H9 (cell line): ENCODE results near the gene SLC47A2. TPM values are rescaled to one million over a fixed set of nuclear protein-coding genes. Genes with fewer than 3 reads are reported as not detected.

Experiments
- DNase-seq: peaks from one replicate; pipeline ENCODE4 v3.0.0-alpha.2; 2017
- H2AFZ ChIP-seq: one replicate; pipeline ENCODE4 v1.6.1; 2013; ENCODE audit warnings: mild to moderate bottlenecking, low read length, control low read depth, moderate library complexity
- H2AK5ac ChIP-seq: 2 replicates; pipeline ENCODE4 v1.6.1; 2013; ENCODE audit warnings: low read length, control low read depth, mixed read lengths; ENCODE audit not compliant: insufficient read length
- H2BK120ac ChIP-seq: one replicate; pipeline ENCODE4 v1.6.1; 2013; ENCODE audit warnings: low read depth, mild to moderate bottlenecking, low read length, control low read depth, inconsistent platforms; ENCODE audit not compliant: poor library complexity, severe bottlenecking
- H2BK12ac ChIP-seq: 2 replicates; pipeline ENCODE4 v1.6.1; 2013; ENCODE audit warnings: low read length, control low read depth, mixed read lengths, low read depth; ENCODE audit not compliant: insufficient read length
- H2BK15ac ChIP-seq: 2 replicates; pipeline ENCODE4 v1.6.1; 2013; ENCODE audit warnings: low read depth, low read length, control low read depth
- H2BK20ac ChIP-seq: one replicate; pipeline ENCODE4 v1.6.1; 2013; ENCODE audit warnings: low read depth, mild to moderate bottlenecking, low read length, control low read depth, inconsistent platforms; ENCODE audit not compliant: poor library complexity, severe bottlenecking
- H2BK5ac ChIP-seq: 2 replicates; pipeline ENCODE4 v1.6.1; 2013; ENCODE audit warnings: low read length, control low read depth, mixed read lengths; ENCODE audit not compliant: insufficient read length
- H3K14ac ChIP-seq: 2 replicates; pipeline ENCODE4 v1.6.1; 2013; ENCODE audit warnings: low read length, control low read depth; ENCODE audit not compliant: insufficient read depth
- H3K18ac ChIP-seq: 2 replicates; pipeline ENCODE4 v1.6.1; 2013; ENCODE audit warnings: low read depth, mild to moderate bottlenecking, mixed read lengths, low read length, control low read depth; ENCODE audit not compliant: insufficient read length
- H3K23ac ChIP-seq: 2 replicates; pipeline ENCODE4 v1.6.1; 2013; ENCODE audit warnings: low read length, control low read depth, mixed read lengths, low read depth; ENCODE audit not compliant: insufficient read length
- H3K23me2 ChIP-seq: 2 replicates; pipeline ENCODE4 v1.6.1; 2013; ENCODE audit warnings: low read depth, mild to moderate bottlenecking, mixed read lengths, low read length, control low read depth; ENCODE audit not compliant: insufficient read length, poor library complexity, severe bottlenecking
- H3K27ac ChIP-seq: 2 replicates; pipeline ENCODE4 v1.5.1; 2013; ENCODE audit warnings: low read length, control low read depth, mixed read lengths, low read depth; ENCODE audit not compliant: insufficient read length
- H3K27me3 ChIP-seq: 2 replicates; pipeline ENCODE4 v1.6.1; 2013; ENCODE audit warnings: low read length, control low read depth, inconsistent platforms; ENCODE audit not compliant: insufficient read depth
- H3K4ac ChIP-seq: 2 replicates; pipeline ENCODE4 v1.6.1; 2013; ENCODE audit warnings: low read depth, mild to moderate bottlenecking, control low read depth, inconsistent platforms, low read length, moderate library complexity
- H3K4me1 ChIP-seq: 2 replicates; pipeline ENCODE4 v1.6.1; 2013; ENCODE audit warnings: low read length, control low read depth, inconsistent platforms; ENCODE audit not compliant: insufficient read depth
- H3K4me2 ChIP-seq: 2 replicates; pipeline ENCODE4 v1.6.1; 2013; ENCODE audit warnings: low read length, control low read depth, mixed read lengths; ENCODE audit not compliant: insufficient read length, insufficient read depth
- H3K56ac ChIP-seq: 2 replicates; pipeline ENCODE4 v1.6.1; 2013; ENCODE audit warnings: low read depth, mild to moderate bottlenecking, mixed read lengths, low read length, control low read depth; ENCODE audit not compliant: insufficient read length
- H3K79me1 ChIP-seq: 2 replicates; pipeline ENCODE4 v1.6.1; 2013; ENCODE audit warnings: low read depth, mild to moderate bottlenecking, moderate library complexity, low read length, control low read depth, inconsistent platforms; ENCODE audit not compliant: insufficient read depth, poor library complexity, severe bottlenecking
- H3K79me2 ChIP-seq: 2 replicates; pipeline ENCODE4 v1.6.1; 2013; ENCODE audit warnings: low read length, control low read depth, inconsistent platforms; ENCODE audit not compliant: insufficient read depth
- H3K9ac ChIP-seq: 2 replicates; pipeline ENCODE4 v1.6.1; 2013; ENCODE audit warnings: low read length, control low read depth, mixed read lengths; ENCODE audit not compliant: insufficient read length; ENCODE audit errors: extremely low read depth
- H3K9me3 ChIP-seq: one replicate; pipeline ENCODE4 v1.6.1; 2013; ENCODE audit warnings: low read depth, low read length, inconsistent platforms; ENCODE audit not compliant: control insufficient read depth
- H3T11ph ChIP-seq: one replicate; pipeline ENCODE4 v1.6.1; 2013; ENCODE audit warnings: mild to moderate bottlenecking, low read length, control low read depth, inconsistent platforms
- H4K20me1 ChIP-seq: one replicate; pipeline ENCODE4 v1.6.1; 2013; ENCODE audit not compliant: control insufficient read depth, insufficient read length, insufficient read depth
- H4K5ac ChIP-seq: 2 replicates; pipeline ENCODE4 v1.6.1; 2013; ENCODE audit warnings: low read depth, mild to moderate bottlenecking, mixed read lengths, low read length, control low read depth; ENCODE audit not compliant: insufficient read length
- H4K8ac ChIP-seq: replicated peaks from 2 replicates; pipeline ENCODE4 v1.6.1; 2013; ENCODE audit warnings: low read length, control low read depth, mixed read lengths, low read depth; ENCODE audit not compliant: insufficient read length
- H4K91ac ChIP-seq: 2 replicates; pipeline ENCODE4 v1.6.1; 2013; ENCODE audit warnings: low read depth, mild to moderate bottlenecking, moderate library complexity, mixed read lengths, low read length, control low read depth; ENCODE audit not compliant: insufficient read length
- H3K27ac Mint-ChIP-seq, 3 experiments: 2 replicates in 2 of 3; 3 replicates in 1 of 3; pipeline ENCODE4 v1.8.0; 2020 to 2021; ENCODE audit warnings: mixed read lengths in 3 of 3, mild to moderate bottlenecking in 1 of 3, moderate library complexity in 1 of 3
- H3K27me3 Mint-ChIP-seq: 2 replicates; pipeline ENCODE4 v1.8.0; 2021; ENCODE audit warnings: low read depth, mild to moderate bottlenecking, moderate library complexity, mixed read lengths
- H3K36me3 Mint-ChIP-seq, 3 experiments: 2 replicates in 2 of 3; 3 replicates in 1 of 3; pipeline ENCODE4 v1.8.0; 2020 to 2021; ENCODE audit warnings: low read depth in 3 of 3, mixed read lengths in 3 of 3; ENCODE audit not compliant: insufficient read depth in 1 of 3
- H3K4me1 Mint-ChIP-seq, 2 experiments: 2 replicates each; pipeline ENCODE4 v1.8.0; 2020; ENCODE audit warnings: mixed read lengths in 2 of 2
- H3K4me3 Mint-ChIP-seq, 2 experiments: 2 replicates in 1 of 2; 3 replicates in 1 of 2; pipeline ENCODE4 v1.8.0; 2020 to 2021; ENCODE audit warnings: mild to moderate bottlenecking in 2 of 2, mixed read lengths in 2 of 2, moderate library complexity in 1 of 2
- H3K9me3 Mint-ChIP-seq, 2 experiments: 2 replicates in 1 of 2; 3 replicates in 1 of 2; pipeline ENCODE4 v1.8.0; 2020; ENCODE audit warnings: mild to moderate bottlenecking in 2 of 2, mixed read lengths in 2 of 2, moderate library complexity in 1 of 2
- CTCF ChIP-seq: fragments of 200-600 bp; sonication (generic); conservative IDR thresholded peaks from 3 replicates; pipeline ENCODE4 v1.8.0; 2021; ENCODE audit warnings: antibody characterized with exemption, mild to moderate bottlenecking
- WGBS: extraction: QIAGEN DNeasy Blood & Tissue Kit; methylation state at CpG from one replicate; pipeline ENCODE4 v1.1.7; 2013; ENCODE audit warnings: missing lambda C conversion rate, low lambda C conversion rate, mixed read lengths; ENCODE audit not compliant: insufficient read length; ENCODE audit errors: extremely low coverage; 5-methylcytosine and 5-hydroxymethylcytosine counted together
- total RNA-seq: library from RNA; stranded (reverse); gene quantifications from 2 replicates; pipeline ENCODE4 v1.2.1, GENCODE V29; 2021

SLC47A2 gene
- total RNA-seq, 1 experiment from 2014 or later = not detected

GRCh38 chr17:19703828-19704613, 12.4 kb downstream of the SLC47A2 start:
- peak; percentile 67 for DNase-seq
- WGBS = no CpG with 5 or more reads among the region's 17 CpGs
- H3K27ac ChIP-seq = no peak overlapping the region

More at GRCh38 chr17:19703828-19704613, 12.4 kb downstream of the SLC47A2 start:
- Histone ChIP-seq H4K91ac (no peak overlapping the region), H2BK120ac (no peak overlapping the region), H3K18ac (no peak overlapping the region), H2BK20ac (no peak overlapping the region), H3K4ac (no peak overlapping the region), H2BK12ac (no peak overlapping the region), H2AFZ (no peak overlapping the region), H3K4me2 (no peak overlapping the region), H4K20me1 (no peaks in the 10 kb centered on the region), H3K4me1 (no peaks in the 10 kb centered on the region; the same call in 1 of the 2 replicates), H3K23me2 (no peaks in the 10 kb centered on the region), H3K9me3 (no peaks in the 10 kb centered on the region), H3K14ac (peak overlapping the region; percentile 66), H2BK5ac (no peak overlapping the region), H4K8ac (no peak overlapping the region), H3K9ac (no peak overlapping the region), H3T11ph (no peak overlapping the region), H2BK15ac (no peak overlapping the region), H3K23ac (no peak overlapping the region), H4K5ac (no peak overlapping the region), H3K79me2 (no peaks in the 10 kb centered on the region), H3K56ac (no peak overlapping the region), H3K27me3 (no peaks in the 10 kb centered on the region), H3K79me1 (no peaks in the 10 kb centered on the region), H2AK5ac (no peak overlapping the region)
- TF ChIP-seq CTCF = no peak
- peaks cover 33 to 42% of the 10 kb centered on the region in 2 experiments for H3K4me1 Mint-ChIP-seq
- H3K27ac Mint-ChIP-seq = peak overlapping the region in 2 of 3 experiments; percentile 44 to 61; a peak in 3 of 7 replicates
- no peak overlapping the region; a peak in 1 of 5 replicates for H3K4me3 Mint-ChIP-seq
- H3K9me3 Mint-ChIP-seq = no peaks in the 10 kb centered on the region; a peak in 1 of 5 replicates
- no peaks in the 10 kb centered on the region for H3K36me3 Mint-ChIP-seq
- no peaks in the 10 kb centered on the region for H3K27me3 Mint-ChIP-seq
